ENCODE results near the gene AHNAK.
"Not testable (repeated sequence)": the region's sequence is repeated elsewhere in the genome, so short reads cannot be mapped to it uniquely, and the experiment has no call there.

The AHNAK gene

GRCh38 chr11:62457478-62457877 is 89.1 kb downstream of the AHNAK start:
- DNase-seq (ENCODE audit: low read depth) = no peak

GRCh38 chr11:62456630-62457029 is 90.0 kb downstream of the AHNAK start:
- no peak for DNase-seq (ENCODE audit: low read depth)

- DNase-seq (ENCODE audit: low read depth) = no peak
Measured at GRCh38 chr11:62452839-62453468, 93.7 kb downstream of the AHNAK start.

GRCh38 chr11:62452261-62452660 is 94.3 kb downstream of the AHNAK start:
- DNase-seq (ENCODE audit: low read depth) = no peak

GRCh38 chr11:62451241-62451621 is 95.4 kb downstream of the AHNAK start:
- no peak for DNase-seq (ENCODE audit: low read depth)

- DNase-seq (ENCODE audit: low read depth) = no peak
Measured at GRCh38 chr11:62450543-62451240, 95.9 kb downstream of the AHNAK start.

- DNase-seq (ENCODE audit: low read depth) = not testable (repeated sequence)
Measured at GRCh38 chr11:62449912-62450311, 96.7 kb downstream of the AHNAK start.

- no peak for DNase-seq (ENCODE audit: low read depth)
Measured at GRCh38 chr11:62449451-62449851, 97.2 kb downstream of the AHNAK start.

- DNase-seq (ENCODE audit: low read depth) = no peak
Measured at GRCh38 chr11:62446091-62446490, 100.5 kb downstream of the AHNAK start.

- DNase-seq (ENCODE audit: low read depth) = no peak
Measured at GRCh38 chr11:62445314-62445740, 101.3 kb downstream of the AHNAK start.

- no peak for DNase-seq (ENCODE audit: low read depth)
Measured at GRCh38 chr11:62444835-62445234, 101.8 kb downstream of the AHNAK start.

GRCh38 chr11:62444236-62444833 is 102.3 kb downstream of the AHNAK start:
- DNase-seq (ENCODE audit: low read depth) = no peak

- DNase-seq (ENCODE audit: low read depth) = no peak
Measured at GRCh38 chr11:62443390-62444235, 103.0 kb downstream of the AHNAK start.

- DNase-seq (ENCODE audit: low read depth) = no peak
Measured at GRCh38 chr11:62439785-62440602, 106.6 kb downstream of the AHNAK start.

- no peak for DNase-seq (ENCODE audit: low read depth)
Measured at GRCh38 chr11:62438641-62439040, 108.0 kb downstream of the AHNAK start.

GRCh38 chr11:62437616-62438015 is 109.0 kb downstream of the AHNAK start:
- DNase-seq (ENCODE audit: low read depth) = no peak

- no peak for DNase-seq (ENCODE audit: low read depth)
Measured at GRCh38 chr11:62435846-62436660, 110.6 kb downstream of the AHNAK start.

- no peak for DNase-seq (ENCODE audit: low read depth)
Measured at GRCh38 chr11:62433904-62434276, 112.7 kb downstream of the AHNAK start.

GRCh38 chr11:62433141-62433903 is 113.3 kb downstream of the AHNAK start:
- DNase-seq (ENCODE audit: low read depth) = no peak

- no peak for DNase-seq (ENCODE audit: low read depth)
Measured at GRCh38 chr11:62432695-62433094, 113.9 kb downstream of the AHNAK start.
